Measurements from ENCODE around the gene TMEM238L.

Gene TMEM238L

DNA sequence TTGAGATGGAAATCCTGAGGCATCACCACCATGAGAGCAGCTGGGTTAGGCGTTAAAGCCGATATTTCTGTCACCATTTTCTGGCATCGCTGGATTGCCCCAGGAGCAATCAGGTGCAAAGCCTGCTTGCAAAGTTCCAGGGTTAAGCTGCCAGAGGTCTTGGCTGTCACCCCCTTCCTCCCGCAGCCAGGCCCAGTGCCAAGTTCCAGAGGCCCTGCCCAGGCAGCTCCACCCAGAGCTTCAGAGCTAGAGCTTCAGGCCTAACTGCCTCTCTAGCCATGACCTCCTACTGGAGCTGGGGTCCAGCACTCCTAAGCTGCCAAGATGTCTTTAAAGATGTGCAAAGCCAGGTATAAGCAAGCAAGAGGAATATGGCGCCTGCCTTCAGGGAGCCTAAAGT, 8.8 kb upstream of the TMEM238L start:
- H2AFZ ChIP-seq (ENCODE audit: low read depth), result no peak overlapping the region
- TF ChIP-seq, protein P1, sequence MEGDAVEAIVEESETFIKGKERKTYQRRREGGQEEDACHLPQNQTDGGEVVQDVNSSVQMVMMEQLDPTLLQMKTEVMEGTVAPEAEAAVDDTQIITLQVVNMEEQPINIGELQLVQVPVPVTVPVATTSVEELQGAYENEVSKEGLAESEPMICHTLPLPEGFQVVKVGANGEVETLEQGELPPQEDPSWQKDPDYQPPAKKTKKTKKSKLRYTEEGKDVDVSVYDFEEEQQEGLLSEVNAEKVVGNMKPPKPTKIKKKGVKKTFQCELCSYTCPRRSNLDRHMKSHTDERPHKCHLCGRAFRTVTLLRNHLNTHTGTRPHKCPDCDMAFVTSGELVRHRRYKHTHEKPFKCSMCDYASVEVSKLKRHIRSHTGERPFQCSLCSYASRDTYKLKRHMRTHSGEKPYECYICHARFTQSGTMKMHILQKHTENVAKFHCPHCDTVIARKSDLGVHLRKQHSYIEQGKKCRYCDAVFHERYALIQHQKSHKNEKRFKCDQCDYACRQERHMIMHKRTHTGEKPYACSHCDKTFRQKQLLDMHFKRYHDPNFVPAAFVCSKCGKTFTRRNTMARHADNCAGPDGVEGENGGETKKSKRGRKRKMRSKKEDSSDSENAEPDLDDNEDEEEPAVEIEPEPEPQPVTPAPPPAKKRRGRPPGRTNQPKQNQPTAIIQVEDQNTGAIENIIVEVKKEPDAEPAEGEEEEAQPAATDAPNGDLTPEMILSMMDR (conservative IDR thresholded peaks at IDR 0.05; ENCODE audit: low read depth, low read length), result no peak
- no peaks in the 10 kb centered on the region for H3K4me1 ChIP-seq (ENCODE audit: low read depth, poor library complexity, severe bottlenecking)
- H3K27me3 ChIP-seq (ENCODE audit: insufficient read depth, low read depth), result no peaks in the 10 kb centered on the region
- no peaks in the 10 kb centered on the region for H3K36me3 ChIP-seq (ENCODE audit: insufficient read depth)
- no peak overlapping the region for H3K4me3 ChIP-seq (IDR thresholded peaks at IDR 0.05; ENCODE audit: insufficient read depth, low read depth, low read length)
- H3K79me2 ChIP-seq (ENCODE audit: insufficient read depth, low read depth), result no peaks in the 10 kb centered on the region
- no peak overlapping the region for H3K9ac ChIP-seq
- H3K27ac ChIP-seq, result no peak overlapping the region
- no peak overlapping the region for H3K4me2 ChIP-seq
- H4K20me1 ChIP-seq (ENCODE audit: insufficient read depth), result no peaks in the 10 kb centered on the region

DNA sequence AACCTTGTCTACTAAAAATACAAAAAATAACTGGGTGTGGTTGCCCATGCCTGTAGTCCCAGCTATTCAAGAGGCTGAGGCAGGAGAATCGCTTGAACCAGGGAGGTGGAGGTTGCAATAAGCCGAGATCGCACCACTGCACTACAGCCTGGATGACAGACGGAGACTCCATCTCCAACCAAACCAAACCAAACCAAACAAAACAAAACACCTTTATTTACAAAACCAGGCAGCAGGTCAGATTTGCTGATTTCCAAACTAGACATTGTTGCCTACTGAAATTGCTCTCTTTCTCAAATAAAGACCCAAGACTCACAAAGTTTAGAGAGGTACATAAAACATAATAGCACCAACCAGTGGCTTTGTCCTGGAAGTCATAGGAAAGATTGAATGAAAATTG, 5.7 kb upstream of the TMEM238L start:
- no peak overlapping the region for H3K4me3 ChIP-seq (IDR thresholded peaks at IDR 0.05; ENCODE audit: insufficient read depth, low read depth, low read length)
- H3K27me3 ChIP-seq (ENCODE audit: insufficient read depth, low read depth), result no peaks in the 10 kb centered on the region
- no peaks in the 10 kb centered on the region for H3K36me3 ChIP-seq (ENCODE audit: insufficient read depth)
- no peaks in the 10 kb centered on the region for H3K4me1 ChIP-seq (ENCODE audit: low read depth, poor library complexity, severe bottlenecking)
- TF ChIP-seq, protein P1 (conservative IDR thresholded peaks at IDR 0.05; ENCODE audit: low read depth, low read length), result no peak
- no peak overlapping the region for H3K9ac ChIP-seq
- no peak overlapping the region for H2AFZ ChIP-seq (ENCODE audit: low read depth)
- H3K27ac ChIP-seq, result no peak overlapping the region
- no peaks in the 10 kb centered on the region for H3K79me2 ChIP-seq (ENCODE audit: insufficient read depth, low read depth)
- no peaks in the 10 kb centered on the region for H4K20me1 ChIP-seq (ENCODE audit: insufficient read depth)
- H3K4me2 ChIP-seq, result no peak overlapping the region

DNA sequence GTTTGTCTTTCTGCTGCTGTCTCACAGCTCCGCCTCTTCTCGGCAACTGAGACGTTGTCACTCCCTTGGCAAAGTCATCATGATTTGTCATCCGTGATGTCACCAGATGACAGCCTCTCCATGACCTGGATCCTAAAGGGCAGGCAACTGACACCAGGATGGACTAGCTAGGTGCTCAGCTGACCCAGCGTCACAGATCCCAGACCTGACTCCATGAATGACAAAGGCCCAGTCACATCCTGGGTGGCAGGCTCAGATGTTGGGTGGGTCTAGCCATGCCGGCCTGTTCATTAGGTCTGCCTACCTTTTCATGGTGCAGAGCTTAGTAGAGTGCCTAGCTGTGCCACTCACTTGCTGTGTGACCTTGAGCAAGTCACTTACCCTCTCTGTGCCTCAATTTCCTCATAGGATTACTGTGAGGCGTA, 3.8 kb upstream of the TMEM238L start:
- no peaks in the 10 kb centered on the region for H3K79me2 ChIP-seq (ENCODE audit: insufficient read depth, low read depth)
- no peaks in the 10 kb centered on the region for H4K20me1 ChIP-seq (ENCODE audit: insufficient read depth)
- H3K4me3 ChIP-seq (IDR thresholded peaks at IDR 0.05; ENCODE audit: insufficient read depth, low read depth, low read length), result no peak overlapping the region
- H3K4me2 ChIP-seq, result no peak overlapping the region
- H3K27ac ChIP-seq, result no peak overlapping the region
- no peak overlapping the region for H2AFZ ChIP-seq (ENCODE audit: low read depth)
- TF ChIP-seq, protein P1 (conservative IDR thresholded peaks at IDR 0.05; ENCODE audit: low read depth, low read length), result no peak
- H3K36me3 ChIP-seq (ENCODE audit: insufficient read depth), result no peaks in the 10 kb centered on the region
- no peak overlapping the region for H3K9ac ChIP-seq
- no peaks in the 10 kb centered on the region for H3K4me1 ChIP-seq (ENCODE audit: low read depth, poor library complexity, severe bottlenecking)
- no peaks in the 10 kb centered on the region for H3K27me3 ChIP-seq (ENCODE audit: insufficient read depth, low read depth)

DNA sequence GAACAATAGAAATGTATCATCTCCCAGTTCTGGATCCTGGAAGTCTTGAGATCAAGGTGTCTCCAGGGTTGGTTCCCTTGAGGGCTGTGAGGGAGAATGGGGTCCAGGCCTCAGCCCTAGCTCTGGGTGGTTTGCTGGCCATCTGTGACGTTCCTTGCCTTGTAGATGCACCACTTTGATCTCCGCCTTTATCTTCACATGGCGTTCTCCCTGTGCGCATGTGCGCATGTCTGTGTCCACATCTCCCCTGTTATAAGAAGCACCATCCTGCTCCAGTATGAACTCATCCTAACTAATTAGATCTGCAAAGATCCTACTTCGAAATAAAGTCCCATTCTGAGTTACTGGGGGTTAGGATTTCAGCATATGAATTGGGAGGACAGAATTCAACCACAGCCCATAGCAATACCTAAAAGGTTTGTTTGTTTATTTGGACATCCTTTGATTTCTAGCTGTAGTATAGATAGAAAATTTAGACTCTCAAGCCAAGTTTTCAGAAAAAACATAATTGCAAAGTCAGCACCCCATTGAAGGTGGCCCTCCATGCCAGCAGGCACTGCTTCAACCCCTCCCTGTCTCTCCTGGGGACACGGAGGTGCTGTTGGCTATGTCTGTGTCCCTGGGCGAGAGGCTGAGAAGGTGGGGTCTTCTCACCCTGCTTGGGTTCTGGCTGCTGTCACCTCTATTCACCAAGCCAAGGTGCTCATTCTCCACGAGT, 2.8 kb upstream of the TMEM238L start:
- H3K36me3 ChIP-seq (ENCODE audit: insufficient read depth), result no peaks in the 10 kb centered on the region
- no peaks in the 10 kb centered on the region for H4K20me1 ChIP-seq (ENCODE audit: insufficient read depth)
- H3K27ac ChIP-seq, result no peak overlapping the region
- no peak overlapping the region for H3K9ac ChIP-seq
- no peaks in the 10 kb centered on the region for H3K4me1 ChIP-seq (ENCODE audit: low read depth, poor library complexity, severe bottlenecking)
- TF ChIP-seq, protein P1 (conservative IDR thresholded peaks at IDR 0.05; ENCODE audit: low read depth, low read length), result no peak
- H2AFZ ChIP-seq (ENCODE audit: low read depth), result no peak overlapping the region
- no peak overlapping the region for H3K4me3 ChIP-seq (IDR thresholded peaks at IDR 0.05; ENCODE audit: insufficient read depth, low read depth, low read length)
- no peaks in the 10 kb centered on the region for H3K27me3 ChIP-seq (ENCODE audit: insufficient read depth, low read depth)
- no peaks in the 10 kb centered on the region for H3K79me2 ChIP-seq (ENCODE audit: insufficient read depth, low read depth)
- H3K4me2 ChIP-seq, result no peak overlapping the region
